Gastroesophageal sphincter (tissue), 3 donors: ENCODE measurements around the gene DCAF7.

Experiments used
- CTCF ChIP-seq, 4 experiments: fragments of 200-600 bp in 2 of 4; fragments of 450-650 bp in 2 of 4; sonication (generic) in 1 of 4; IDR thresholded peaks; one replicate each; pipeline ENCODE4 v1.5.1; 2017 to 2019; ENCODE audit warnings: antibody characterized with exemption in 4 of 4, mild to moderate bottlenecking in 2 of 4, moderate library complexity in 2 of 4
- POLR2A ChIP-seq, 2 donors: fragments of 450-650 bp; IDR thresholded peaks; one replicate each; pipeline ENCODE4 v1.6.1; 2017; ENCODE audit warnings: antibody characterized with exemption in 2 of 2, mild to moderate bottlenecking in 2 of 2, moderate library complexity in 1 of 2

DNA sequence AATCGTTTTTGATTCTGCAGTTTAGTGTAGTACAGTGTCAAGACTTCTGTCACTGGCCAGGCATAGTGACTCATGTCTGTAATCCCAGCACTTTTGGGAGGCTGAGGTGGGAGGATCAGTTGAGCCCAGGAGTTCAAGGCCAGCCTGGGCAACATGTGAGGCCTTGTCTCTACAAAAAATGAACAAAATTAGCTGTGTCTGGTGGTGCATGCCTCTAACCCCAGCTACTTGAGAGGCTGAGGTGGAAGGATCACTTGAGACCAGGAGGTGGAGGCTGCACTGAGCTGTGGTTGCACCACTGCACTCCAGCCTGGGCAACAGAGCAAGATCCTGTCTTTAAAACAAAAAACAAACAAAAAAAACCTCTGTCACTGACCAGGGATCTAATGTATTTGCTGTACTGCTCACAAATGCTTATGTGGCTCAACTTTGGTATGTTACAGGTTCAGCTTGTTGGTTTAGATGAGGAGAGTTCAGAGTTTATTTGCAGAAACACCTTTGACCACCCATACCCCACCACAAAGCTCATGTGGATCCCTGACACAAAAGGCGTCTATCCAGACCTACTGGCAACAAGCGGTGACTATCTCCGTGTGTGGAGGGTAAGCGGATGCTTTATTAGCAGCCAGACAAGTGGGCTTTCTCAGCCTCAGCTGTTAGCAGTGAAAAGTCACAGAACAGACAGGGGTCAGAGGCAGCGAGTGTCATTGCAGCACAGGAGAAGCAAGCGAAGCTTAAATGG lies 27.9 kb downstream of the DCAF7 start:
- TF ChIP-seq CTCF (IDR thresholded peaks at IDR 0.05) (no peak), POLR2A (IDR thresholded peaks at IDR 0.05) (no peak)
